Measurements from ENCODE around the gene ABHD5. TPM values are rescaled to one million over a fixed set of nuclear protein-coding genes. Genes with fewer than 3 reads are reported as not detected.

Gene ABHD5
- total RNA-seq, 1 donor from 2014 or later: 17.5 TPM

DNA sequence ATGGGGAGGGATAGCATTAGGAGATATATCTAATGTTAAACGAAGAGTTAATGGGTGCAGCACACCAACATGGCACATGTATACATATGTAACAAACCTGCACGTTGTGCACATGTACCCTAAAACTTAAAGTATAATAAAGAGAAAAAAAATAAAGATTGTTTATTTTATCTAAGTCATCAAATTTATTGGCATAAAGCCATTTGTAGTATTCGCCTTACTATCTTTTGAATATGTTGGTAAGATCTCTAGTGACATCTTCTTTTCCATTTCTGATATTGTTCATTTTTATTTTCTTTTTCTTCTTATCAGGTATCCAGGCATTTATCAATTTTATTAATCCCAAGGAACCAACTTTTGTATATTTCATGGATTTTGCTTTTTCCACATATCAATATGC, 5.8 kb upstream of the ABHD5 start:
- Mint-ChIP-seq H3K4me1 (ENCODE audit: unreplicated experiment) (peaks cover 6% of the 10 kb centered on the region), H3K4me3 (ENCODE audit: unreplicated experiment) (no peak overlapping the region), H3K9me3 (ENCODE audit: unreplicated experiment) (no peaks in the 10 kb centered on the region), H3K27me3 (ENCODE audit: unreplicated experiment) (no peaks in the 10 kb centered on the region), H3K36me3 (ENCODE audit: low read depth, unreplicated experiment) (no peaks in the 10 kb centered on the region), H3K27ac (ENCODE audit: unreplicated experiment) (no peak overlapping the region)
- TF ChIP-seq CTCF (IDR thresholded peaks at IDR 0.05; ENCODE audit: unreplicated experiment): no peak
- DNase-seq (ENCODE audit: low spot score): no peak

- no peak for TF ChIP-seq CTCF (IDR thresholded peaks at IDR 0.05; ENCODE audit: unreplicated experiment)
- Mint-ChIP-seq H3K27me3 (ENCODE audit: unreplicated experiment) (no peaks in the 10 kb centered on the region), H3K9me3 (ENCODE audit: unreplicated experiment) (no peaks in the 10 kb centered on the region), H3K36me3 (ENCODE audit: low read depth, unreplicated experiment) (no peaks in the 10 kb centered on the region), H3K4me3 (ENCODE audit: unreplicated experiment) (no peak overlapping the region), H3K4me1 (ENCODE audit: unreplicated experiment) (peaks cover 6% of the 10 kb centered on the region), H3K27ac (ENCODE audit: unreplicated experiment) (no peak overlapping the region)
- DNase-seq (ENCODE audit: low spot score): no peak
Measured at GRCh38 chr3:43685921-43686320, 4.8 kb upstream of the ABHD5 start.

DNA sequence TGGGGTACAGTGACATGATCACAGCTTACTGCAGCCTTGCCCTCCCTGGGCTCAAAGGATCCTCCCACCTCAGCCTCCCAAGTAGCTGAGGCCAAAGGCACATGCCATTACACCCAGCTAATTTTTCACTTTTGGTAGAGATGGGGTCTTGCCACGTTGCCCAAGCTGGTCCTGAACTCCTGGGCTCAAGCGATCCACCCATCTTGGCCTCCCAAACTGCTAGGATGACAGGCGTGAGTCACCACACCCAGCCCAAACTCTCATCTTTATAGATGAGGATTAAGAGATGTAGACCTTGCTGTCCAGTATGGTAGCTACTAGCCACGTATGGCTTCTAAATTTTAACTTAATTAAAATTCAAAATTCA, 4.4 kb upstream of the ABHD5 start:
- no peak for DNase-seq (ENCODE audit: low spot score)
- H3K27me3 Mint-ChIP-seq (ENCODE audit: unreplicated experiment): no peaks in the 10 kb centered on the region
- H3K27ac Mint-ChIP-seq (ENCODE audit: unreplicated experiment): no peak overlapping the region
- TF ChIP-seq CTCF (IDR thresholded peaks at IDR 0.05; ENCODE audit: unreplicated experiment): no peak
- H3K9me3 Mint-ChIP-seq (ENCODE audit: unreplicated experiment): no peaks in the 10 kb centered on the region
- peaks cover 6% of the 10 kb centered on the region for H3K4me1 Mint-ChIP-seq (ENCODE audit: unreplicated experiment)
- H3K36me3 Mint-ChIP-seq (ENCODE audit: low read depth, unreplicated experiment): no peaks in the 10 kb centered on the region
- H3K4me3 Mint-ChIP-seq (ENCODE audit: unreplicated experiment): no peak overlapping the region

GRCh38 chr3:43686700-43687498, 3.8 kb upstream of the ABHD5 start:
- Mint-ChIP-seq H3K36me3 (ENCODE audit: low read depth, unreplicated experiment) (no peaks in the 10 kb centered on the region), H3K27me3 (ENCODE audit: unreplicated experiment) (peaks cover 3% of the 10 kb centered on the region), H3K9me3 (ENCODE audit: unreplicated experiment) (no peaks in the 10 kb centered on the region), H3K27ac (ENCODE audit: unreplicated experiment) (no peak overlapping the region), H3K4me3 (ENCODE audit: unreplicated experiment) (no peak overlapping the region), H3K4me1 (ENCODE audit: unreplicated experiment) (peaks cover 10% of the 10 kb centered on the region)
- no peak for DNase-seq (ENCODE audit: low spot score)
- TF ChIP-seq CTCF (IDR thresholded peaks at IDR 0.05; ENCODE audit: unreplicated experiment): no peak

- no peak overlapping the region for H3K4me3 Mint-ChIP-seq (ENCODE audit: unreplicated experiment)
- peaks cover 14% of the 10 kb centered on the region for H3K4me1 Mint-ChIP-seq (ENCODE audit: unreplicated experiment)
- DNase-seq (ENCODE audit: low spot score): no peak
- H3K36me3 Mint-ChIP-seq (ENCODE audit: low read depth, unreplicated experiment): no peaks in the 10 kb centered on the region
- peaks cover 3% of the 10 kb centered on the region for H3K27me3 Mint-ChIP-seq (ENCODE audit: unreplicated experiment)
- no peak overlapping the region for H3K27ac Mint-ChIP-seq (ENCODE audit: unreplicated experiment)
- TF ChIP-seq CTCF (IDR thresholded peaks at IDR 0.05; ENCODE audit: unreplicated experiment): no peak
- H3K9me3 Mint-ChIP-seq (ENCODE audit: unreplicated experiment): no peaks in the 10 kb centered on the region
Measured at GRCh38 chr3:43687499-43687811, 3.3 kb upstream of the ABHD5 start.

Measured in endothelial cell (in vitro differentiated cells).